GM13977 (cell line): ENCODE data around the gene SH3RF1.

Experiments used
- DNase-seq: peaks from one replicate; pipeline ENCODE4 v3.0.0; 2012; ENCODE audit warnings: low spot score
- CTCF ChIP-seq: IDR thresholded peaks from 2 replicates; pipeline ENCODE4 v1.5.1; 2012; ENCODE audit warnings: mild to moderate bottlenecking, control low read depth; ENCODE audit not compliant: insufficient read depth; ENCODE audit errors: extremely low read depth, missing control alignments
- in situ Hi-C: fragments of 300-500 bp; cut with MboI; formaldehyde crosslinking; loops from one replicate; pipeline ENCODE4 v1.12.0; 2022; ENCODE audit warnings: low sequenced_read_pairs, low pct_unique_long_range_greater_than_20kb, mixed read lengths, inconsistent platforms; ENCODE audit not compliant: unreplicated experiment

Gene SH3RF1

GRCh38 chr4:169074117-169074516, 196.6 kb downstream of the SH3RF1 start:
- TF ChIP-seq CTCF, result no peak
- in situ Hi-C loops, result no loop called here
- DNase-seq, result no peak

- no peak for DNase-seq
- no peak for TF ChIP-seq CTCF
- in situ Hi-C loops, result no loop called here
Observed at GRCh38 chr4:169071747-169072146, 199.0 kb downstream of the SH3RF1 start.

GRCh38 chr4:169070895-169071218, 199.9 kb downstream of the SH3RF1 start:
- no peak for TF ChIP-seq CTCF

GRCh38 chr4:169070071-169070894, 200.5 kb downstream of the SH3RF1 start:
- no peak for TF ChIP-seq CTCF
- in situ Hi-C loops, result no loop called here
- no peak for DNase-seq

More at GRCh38 chr4:169070895-169071218, 199.9 kb downstream of the SH3RF1 start:
- in situ Hi-C loops, result no loop called here
- no peak for DNase-seq

- no peak for TF ChIP-seq CTCF
- in situ Hi-C loops, result no loop called here
- no peak for DNase-seq
Observed at GRCh38 chr4:169068423-169068822, 202.3 kb downstream of the SH3RF1 start.

- DNase-seq, result no peak
- TF ChIP-seq CTCF, result no peak
- in situ Hi-C loops, result no loop called here
Observed at GRCh38 chr4:169066934-169067333, 203.8 kb downstream of the SH3RF1 start.
